Measurements from ENCODE around the gene PLOD2. TPM values are rescaled to one million over a fixed set of nuclear protein-coding genes. Genes with fewer than 3 reads are reported as not detected.

PLOD2 gene
- total RNA-seq, 1 donor from 2014 or later = 54.9 TPM

DNA sequence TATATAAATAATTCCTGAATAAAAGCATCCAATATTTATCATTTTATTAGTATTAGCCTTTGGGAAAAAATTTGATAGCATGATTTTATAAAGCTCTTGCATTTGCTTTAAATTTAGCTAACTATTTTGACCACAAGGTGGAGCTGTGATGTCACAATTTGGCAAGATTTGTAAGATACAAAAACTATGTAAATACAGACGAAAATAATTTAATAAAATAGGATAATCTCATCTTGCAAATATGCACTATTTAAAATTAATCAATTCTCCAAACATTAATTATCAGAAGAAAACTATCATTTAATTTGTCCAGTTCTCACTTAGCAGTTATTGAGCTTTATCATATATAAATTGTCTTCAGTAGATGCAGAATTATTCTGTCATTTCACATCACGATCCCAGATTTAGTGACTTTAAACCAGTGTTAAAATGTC is 95.4 kb downstream of the PLOD2 start:
- H3K4me3 Mint-ChIP-seq (ENCODE audit: low read depth) = no peak overlapping the region
- peaks cover 6% of the 10 kb centered on the region for H3K36me3 Mint-ChIP-seq (ENCODE audit: insufficient read depth)
- no peak overlapping the region for H3K27ac Mint-ChIP-seq
- TF ChIP-seq, protein P1, sequence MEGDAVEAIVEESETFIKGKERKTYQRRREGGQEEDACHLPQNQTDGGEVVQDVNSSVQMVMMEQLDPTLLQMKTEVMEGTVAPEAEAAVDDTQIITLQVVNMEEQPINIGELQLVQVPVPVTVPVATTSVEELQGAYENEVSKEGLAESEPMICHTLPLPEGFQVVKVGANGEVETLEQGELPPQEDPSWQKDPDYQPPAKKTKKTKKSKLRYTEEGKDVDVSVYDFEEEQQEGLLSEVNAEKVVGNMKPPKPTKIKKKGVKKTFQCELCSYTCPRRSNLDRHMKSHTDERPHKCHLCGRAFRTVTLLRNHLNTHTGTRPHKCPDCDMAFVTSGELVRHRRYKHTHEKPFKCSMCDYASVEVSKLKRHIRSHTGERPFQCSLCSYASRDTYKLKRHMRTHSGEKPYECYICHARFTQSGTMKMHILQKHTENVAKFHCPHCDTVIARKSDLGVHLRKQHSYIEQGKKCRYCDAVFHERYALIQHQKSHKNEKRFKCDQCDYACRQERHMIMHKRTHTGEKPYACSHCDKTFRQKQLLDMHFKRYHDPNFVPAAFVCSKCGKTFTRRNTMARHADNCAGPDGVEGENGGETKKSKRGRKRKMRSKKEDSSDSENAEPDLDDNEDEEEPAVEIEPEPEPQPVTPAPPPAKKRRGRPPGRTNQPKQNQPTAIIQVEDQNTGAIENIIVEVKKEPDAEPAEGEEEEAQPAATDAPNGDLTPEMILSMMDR (IDR thresholded peaks at IDR 0.05; ENCODE audit: unreplicated experiment) = peak; percentile 90
- H3K27me3 Mint-ChIP-seq = no peaks in the 10 kb centered on the region
- no peak for DNase-seq (ENCODE audit: low spot score, unreplicated experiment)
- no peaks in the 10 kb centered on the region for H3K4me1 Mint-ChIP-seq (ENCODE audit: low read depth)
- H3K9me3 Mint-ChIP-seq (ENCODE audit: low read depth) = no peaks in the 10 kb centered on the region

DNA sequence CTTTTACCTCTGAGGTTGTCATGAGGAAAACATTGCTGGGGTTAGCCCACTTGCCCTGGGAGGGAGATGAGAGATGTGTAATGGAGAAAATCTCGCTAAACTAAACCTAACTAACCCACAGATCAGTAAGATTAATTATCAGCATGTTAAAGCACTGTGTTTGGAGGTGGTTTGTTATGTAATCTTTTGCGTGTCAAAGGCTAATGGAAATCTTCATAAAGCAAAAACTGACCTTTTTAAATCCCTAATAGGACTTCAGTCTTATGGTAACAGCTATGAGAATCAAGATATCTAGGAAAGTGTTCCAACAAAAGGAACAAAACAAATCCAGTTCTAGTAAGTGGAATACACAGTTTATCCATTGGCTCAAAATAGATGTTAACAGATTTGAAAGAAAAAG is 102.7 kb downstream of the PLOD2 start:
- no peaks in the 10 kb centered on the region for H3K27me3 Mint-ChIP-seq

DNA sequence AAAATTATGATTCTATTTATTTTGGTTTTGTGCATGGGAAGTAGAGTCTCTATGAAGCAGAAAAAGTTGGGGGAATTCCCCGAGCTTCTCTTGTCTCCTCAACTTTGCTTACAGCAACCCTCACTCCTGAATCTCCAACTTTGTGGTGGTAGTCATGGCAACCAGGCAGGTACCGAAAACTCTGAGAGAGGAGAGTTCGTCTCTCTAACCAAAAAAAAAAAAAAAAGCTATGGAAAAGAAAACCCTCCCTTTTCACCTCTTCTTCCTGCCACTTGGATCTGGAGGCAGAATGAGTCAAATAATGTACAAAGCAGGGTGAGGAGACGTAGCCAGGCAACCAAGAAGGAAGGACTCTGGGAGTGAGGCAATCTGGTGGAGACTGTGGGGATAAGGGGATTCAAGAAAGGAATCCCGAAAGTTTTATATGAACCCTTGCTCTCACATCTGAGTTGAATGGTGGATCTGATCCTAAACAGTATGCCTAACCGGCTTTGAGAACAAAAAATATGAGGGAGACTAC is 108.1 kb downstream of the PLOD2 start:
- DNase-seq (ENCODE audit: low spot score, unreplicated experiment) = no peak
- Mint-ChIP-seq H3K4me3 (ENCODE audit: low read depth) (no peak overlapping the region), H3K27ac (no peak overlapping the region), H3K36me3 (ENCODE audit: insufficient read depth) (no peaks in the 10 kb centered on the region), H3K4me1 (ENCODE audit: low read depth) (no peaks in the 10 kb centered on the region), H3K27me3 (no peaks in the 10 kb centered on the region), H3K9me3 (ENCODE audit: low read depth) (peaks cover 6% of the 10 kb centered on the region)
- TF ChIP-seq, protein P1 (IDR thresholded peaks at IDR 0.05; ENCODE audit: unreplicated experiment) = no peak

More for the DNA sequence above, 102.7 kb downstream of the PLOD2 start:
- no peak for DNase-seq (ENCODE audit: low spot score, unreplicated experiment)
- H3K27ac Mint-ChIP-seq = no peak overlapping the region
- TF ChIP-seq, protein P1 (IDR thresholded peaks at IDR 0.05; ENCODE audit: unreplicated experiment) = no peak
- peaks cover 8% of the 10 kb centered on the region for H3K4me1 Mint-ChIP-seq (ENCODE audit: low read depth)
- peaks cover 6% of the 10 kb centered on the region for H3K9me3 Mint-ChIP-seq (ENCODE audit: low read depth)
- no peak overlapping the region for H3K4me3 Mint-ChIP-seq (ENCODE audit: low read depth)
- no peaks in the 10 kb centered on the region for H3K36me3 Mint-ChIP-seq (ENCODE audit: insufficient read depth)

DNA sequence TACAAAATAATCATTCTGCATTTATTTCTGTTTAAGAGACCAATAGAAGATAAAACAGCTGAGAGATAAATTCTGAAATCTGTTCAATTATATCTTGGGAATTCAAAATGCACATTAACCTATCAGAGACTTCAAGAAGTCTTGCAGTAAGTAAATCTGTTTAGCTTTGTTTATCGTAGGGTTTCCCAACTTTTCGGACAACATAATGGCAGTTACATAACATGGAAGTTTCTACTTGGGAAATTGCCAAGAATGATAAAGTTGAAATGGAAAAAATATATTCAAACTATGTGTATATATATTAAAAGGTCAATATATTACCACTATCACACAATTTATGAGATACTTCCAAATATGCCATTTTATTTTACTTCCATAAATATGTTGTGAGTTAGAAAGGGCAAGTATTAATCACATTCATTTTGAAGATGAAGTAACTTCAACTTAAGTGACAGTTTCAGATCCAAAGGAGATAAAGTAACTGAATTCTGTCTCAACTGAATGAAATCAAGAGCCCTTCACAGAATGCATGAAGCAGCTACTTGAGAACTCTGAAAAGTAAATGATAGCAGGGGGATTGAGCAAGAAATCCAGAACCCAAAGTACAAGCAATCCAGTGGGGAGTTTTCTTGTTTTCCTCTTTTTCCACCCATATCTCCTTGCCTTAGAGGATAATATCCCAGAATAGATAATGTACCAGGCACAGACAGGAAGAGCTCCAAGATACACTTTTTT is 108.8 kb downstream of the PLOD2 start:
- Mint-ChIP-seq H3K27ac (no peak overlapping the region), H3K4me3 (ENCODE audit: low read depth) (no peak overlapping the region), H3K27me3 (no peaks in the 10 kb centered on the region), H3K9me3 (ENCODE audit: low read depth) (peaks cover 6% of the 10 kb centered on the region), H3K4me1 (ENCODE audit: low read depth) (no peaks in the 10 kb centered on the region), H3K36me3 (ENCODE audit: insufficient read depth) (no peaks in the 10 kb centered on the region)
- TF ChIP-seq, protein P1 (IDR thresholded peaks at IDR 0.05; ENCODE audit: unreplicated experiment) = no peak
- DNase-seq (ENCODE audit: low spot score, unreplicated experiment) = no peak

DNA sequence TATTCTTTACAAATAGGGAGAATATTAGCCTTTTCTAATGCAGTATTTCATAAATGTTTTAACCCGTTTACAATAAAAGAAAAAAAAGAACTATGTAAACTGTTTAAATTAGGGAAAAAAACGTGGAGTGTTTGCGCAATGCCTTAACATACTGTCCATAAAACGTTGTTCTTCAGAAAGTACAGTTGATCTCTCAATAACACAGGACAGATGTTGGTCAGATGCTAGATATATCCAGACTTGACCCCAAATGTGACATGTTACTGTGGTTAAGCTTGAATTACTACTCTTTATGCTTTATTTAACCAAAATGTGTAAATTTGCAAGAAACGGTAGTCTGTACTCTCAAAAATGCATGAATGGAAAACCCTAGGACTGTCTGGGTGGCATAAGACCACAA is 110.3 kb downstream of the PLOD2 start:
- Mint-ChIP-seq H3K36me3 (ENCODE audit: insufficient read depth) (no peaks in the 10 kb centered on the region), H3K27ac (no peak overlapping the region), H3K4me3 (ENCODE audit: low read depth) (no peak overlapping the region), H3K4me1 (ENCODE audit: low read depth) (no peaks in the 10 kb centered on the region), H3K9me3 (ENCODE audit: low read depth) (peaks cover 6% of the 10 kb centered on the region), H3K27me3 (no peaks in the 10 kb centered on the region)
- TF ChIP-seq, protein P1 (IDR thresholded peaks at IDR 0.05; ENCODE audit: unreplicated experiment) = no peak
- no peak for DNase-seq (ENCODE audit: low spot score, unreplicated experiment)
